H1 (cell line): ENCODE results near the gene SELENOO. TPM values are rescaled to one million over a fixed set of nuclear protein-coding genes. Genes with fewer than 3 reads are reported as not detected.

Experiments
- BRCA1 ChIP-seq: IDR thresholded peaks from 2 replicates; pipeline ENCODE4 v1.6.1; 2012; ENCODE audit warnings: low read depth, low read length, improper control_type of control experiment
- CEBPB ChIP-seq: IDR thresholded peaks from 2 replicates; pipeline ENCODE4 v1.6.1; 2012; ENCODE audit warnings: low read depth, low read length
- CHD7 ChIP-seq: fragments of 300-600 bp; sonication (generic); IDR thresholded peaks from 2 replicates; pipeline ENCODE4 v1.7.1; 2012; ENCODE audit warnings: low read length, moderate library complexity, mild to moderate bottlenecking, inconsistent platforms; ENCODE audit not compliant: insufficient replicate concordance
- CREB1 ChIP-seq: IDR thresholded peaks from 2 replicates; pipeline ENCODE4 v1.6.1; 2012; ENCODE audit warnings: inconsistent platforms
- EP300 ChIP-seq, 2 experiments: IDR thresholded peaks; 1 replicate in 1 of 2; 2 replicates in 1 of 2; pipeline ENCODE4 v1.6.1; 2011 to 2012; ENCODE audit warnings: low read depth in 2 of 2, low read length in 2 of 2, mild to moderate bottlenecking in 2 of 2, borderline replicate concordance in 1 of 2, inconsistent platforms in 1 of 2, moderate library complexity in 1 of 2
- HDAC6 ChIP-seq: IDR thresholded peaks from one replicate; pipeline ENCODE4 v1.7.1; 2012; ENCODE audit warnings: low read depth, mild to moderate bottlenecking, inconsistent platforms, low read length, moderate library complexity
- JUN ChIP-seq: IDR thresholded peaks from 2 replicates; pipeline ENCODE4 v1.6.1; 2011; ENCODE audit warnings: low read depth, mild to moderate bottlenecking, improper control_type of control experiment, low read length
- KDM1A ChIP-seq: fragments of 200-600, 300-600 bp; sonication (generic); IDR thresholded peaks from 2 replicates; pipeline ENCODE4 v1.7.1; 2016; ENCODE audit warnings: mild to moderate bottlenecking, low read length, borderline replicate concordance
- POLR2A ChIP-seq, 2 experiments: IDR thresholded peaks; 1 replicate in 1 of 2; 2 replicates in 1 of 2; pipeline ENCODE4 v1.6.1; 2011; ENCODE audit warnings: low read depth in 2 of 2, low read length in 2 of 2, mild to moderate bottlenecking in 2 of 2; ENCODE audit errors: control extremely low read depth in 1 of 2
- SAP30 ChIP-seq: fragments of 300-600 bp; sonication (generic); IDR thresholded peaks from 2 replicates; pipeline ENCODE4 v1.7.1; 2012; ENCODE audit warnings: low read length, moderate library complexity, mild to moderate bottlenecking, inconsistent platforms; ENCODE audit not compliant: insufficient read depth, insufficient replicate concordance
- USF2 ChIP-seq: IDR thresholded peaks from 2 replicates; pipeline ENCODE4 v1.6.1; 2011; ENCODE audit warnings: low read length, improper control_type of control experiment
- polyA plus RNA-seq, 7 experiments: library from polyadenylated mRNA; depleted of rRNA in 3 of 7; stranded (reverse) in 5 of 7; unstranded in 2 of 7; fragments of >200 nt in 5 of 7; fragments of 200-250 nt in 2 of 7; gene quantifications; 1 replicate in 5 of 7; 2 replicates in 1 of 7; 4 replicates in 1 of 7; pipeline versions ENCODE4 v1.2.1 to v1.2.3, GENCODE V29; 2011 to 2013; ENCODE audit warnings: missing spikeins in 2 of 7, mixed read lengths in 2 of 7
- total RNA-seq: library from RNA; stranded (reverse); fragmentation: NEBNext Ultra II Directional; extraction: Animal tissue kit (Norgen Biotek cat#: 25700); gene quantifications from 2 replicates; pipeline ENCODE4 v1.2.1, GENCODE V29; 2021

The SELENOO gene
- total and polyA plus RNA-seq, 2 of the 8 experiments (the other 6 are each of a cell fraction or from before 2014, with no cell fraction given): 18.6 to 25.1 TPM

- TF ChIP-seq CHD7 (no peak), KDM1A (no peak), EP300 (IDR thresholded peaks at IDR 0.05; ENCODE audit: borderline replicate concordance in 1 of 2, low read depth in 2 of 2, low read length in 2 of 2) (no peak), USF2 (no peak), SAP30 (no peak), CREB1 (no peak), CEBPB (no peak), BRCA1 (no peak), POLR2A (IDR thresholded peaks at IDR 0.05; ENCODE audit: control extremely low read depth in 1 of 2, low read depth in 2 of 2, low read length in 2 of 2) (no peak), HDAC6 (no peak), JUN (no peak)
Observed at GRCh38 chr22:50262460-50262911, 61.7 kb downstream of the SELENOO start (continued).
